Cardiac septum (tissue), 1 donor: ENCODE data around the gene KCNJ18. TPM values are rescaled to one million over a fixed set of nuclear protein-coding genes. Genes with fewer than 3 reads are reported as not detected.
"Not testable (repeated sequence)": the region's sequence is repeated elsewhere in the genome, so short reads cannot be mapped to it uniquely, and the experiment has no call there.

Source experiments
- DNase-seq: peaks from one replicate; pipeline ENCODE4 v3.0.0-alpha.2; 2020; ENCODE audit warnings: low spot score
- intact Hi-C: fragments of 100-400 bp; cut with DNase I; formaldehyde crosslinking; loops from one replicate; pipeline ENCODE4 v1.14.0; 2022
- total RNA-seq: library from RNA; stranded (reverse); fragmentation: NEBNext Ultra II Directional; extraction: Animal tissue kit (Norgen Biotek cat#: 25700); gene quantifications from one replicate; pipeline ENCODE4 v1.2.1, GENCODE V29; 2021
- donor health status: DM: no; HTN: no; CAD: no.

KCNJ18 gene
- total RNA-seq, 1 donor from 2014 or later: not detected

- intact Hi-C loops: not testable (repeated sequence)
- peak; percentile 51 for DNase-seq
Observed at GRCh38 chr17:21745385-21746054, 53.2 kb downstream of the KCNJ18 start.

- intact Hi-C loops, DNase-seq: not testable (repeated sequence)
Observed at GRCh38 chr17:21746415-21746814, 54.1 kb downstream of the KCNJ18 start.

- intact Hi-C loops, DNase-seq: not testable (repeated sequence)
Observed at GRCh38 chr17:21747195-21747915, 55.0 kb downstream of the KCNJ18 start.

- intact Hi-C loops: not testable (repeated sequence)
- peak; percentile 41 for DNase-seq
Observed at GRCh38 chr17:21748686-21749085, 56.4 kb downstream of the KCNJ18 start.

GRCh38 chr17:21749696-21750531 is 57.6 kb downstream of the KCNJ18 start:
- DNase-seq: peak; percentile 67
- intact Hi-C loops: not testable (repeated sequence)

GRCh38 chr17:21751111-21751510 is 58.8 kb downstream of the KCNJ18 start:
- DNase-seq: peak; percentile 54
- intact Hi-C loops: not testable (repeated sequence)
